Right ventricle myocardium inferior (tissue), 1 donor: ENCODE measurements around the gene SHISA2. TPM values are rescaled to one million over a fixed set of nuclear protein-coding genes. Genes with fewer than 3 reads are reported as not detected.

ENCODE experiments used
- ATAC-seq: fragments of 200-7000 bp; cut with Tn5 transposase; one replicate; pipeline ENCODE4 v1.9.1; 2020; ENCODE audit warnings: mild to moderate bottlenecking, moderate library complexity
- DNase-seq: peaks from one replicate; pipeline ENCODE4 v3.0.0; 2021; ENCODE audit errors: missing footprints
- intact Hi-C: fragments of 100-400 bp; cut with DNase I; formaldehyde crosslinking; loops from one replicate; pipeline ENCODE4 v1.11.0; 2022
- total RNA-seq: library from RNA; stranded (reverse); fragmentation: NEBNext Ultra II Directional; extraction: Animal tissue kit (Norgen Biotek cat#: 25700); gene quantifications from one replicate; pipeline ENCODE4 v1.2.1, GENCODE V29; 2021
- donor health status: DM: no; HTN: yes; CAD: no; lungs with severe emphysema.

SHISA2 gene
- total RNA-seq, 1 donor from 2014 or later: 0.22 TPM

DNA sequence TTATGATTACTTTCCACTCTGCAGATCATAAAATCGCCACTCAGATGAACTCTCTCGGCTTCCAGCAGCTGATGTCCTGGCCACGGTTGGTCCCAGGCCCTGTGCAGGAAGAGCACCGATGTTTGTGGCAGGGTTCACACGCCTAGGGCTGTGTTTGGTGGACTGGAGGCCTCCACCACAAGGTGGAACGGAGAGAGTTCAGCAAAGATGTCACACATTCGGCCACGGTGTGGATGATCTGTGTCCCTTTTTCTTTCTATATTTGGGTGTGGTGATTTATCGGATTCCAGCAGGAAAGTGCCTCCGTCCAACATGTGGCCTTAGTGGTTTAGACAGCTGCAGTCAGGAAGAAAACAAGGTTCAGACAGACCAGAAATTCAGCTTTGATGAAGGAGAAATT lies 521 bp upstream of the SHISA2 start:
- ATAC-seq (no peak), DNase-seq (no peak)
- intact Hi-C loops: loop anchor here (5.0 kb wide), 1 partner anchor 35 kb away; no protein-coding TSS in a partner anchor

DNA sequence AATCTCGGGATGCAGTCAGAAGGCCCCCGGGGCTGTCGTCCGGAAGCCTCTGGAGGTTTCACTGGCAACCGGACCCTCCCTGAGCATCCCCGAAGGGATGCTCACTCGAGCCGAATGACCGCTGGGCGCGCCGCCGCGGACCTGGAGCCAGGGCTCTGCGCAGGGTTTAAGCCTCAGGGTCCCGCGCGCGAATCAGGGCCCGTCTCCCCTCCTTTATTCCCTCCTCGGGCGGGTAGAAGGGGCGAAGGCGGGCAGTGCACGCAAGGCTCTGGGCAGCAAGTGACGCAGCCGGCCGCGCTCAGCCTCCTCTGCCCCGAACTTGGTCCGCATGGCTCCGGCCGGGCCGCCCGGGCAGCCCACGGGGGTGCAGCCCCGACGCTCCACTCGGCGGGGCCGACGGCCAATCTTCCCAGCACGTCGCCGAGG lies 572 bp downstream of the SHISA2 start:
- DNase-seq: no peak
- intact Hi-C loops: loop anchor here (5.0 kb wide), 1 partner anchor 34 kb away; no protein-coding TSS in a partner anchor
- ATAC-seq: peak; percentile 47

DNA sequence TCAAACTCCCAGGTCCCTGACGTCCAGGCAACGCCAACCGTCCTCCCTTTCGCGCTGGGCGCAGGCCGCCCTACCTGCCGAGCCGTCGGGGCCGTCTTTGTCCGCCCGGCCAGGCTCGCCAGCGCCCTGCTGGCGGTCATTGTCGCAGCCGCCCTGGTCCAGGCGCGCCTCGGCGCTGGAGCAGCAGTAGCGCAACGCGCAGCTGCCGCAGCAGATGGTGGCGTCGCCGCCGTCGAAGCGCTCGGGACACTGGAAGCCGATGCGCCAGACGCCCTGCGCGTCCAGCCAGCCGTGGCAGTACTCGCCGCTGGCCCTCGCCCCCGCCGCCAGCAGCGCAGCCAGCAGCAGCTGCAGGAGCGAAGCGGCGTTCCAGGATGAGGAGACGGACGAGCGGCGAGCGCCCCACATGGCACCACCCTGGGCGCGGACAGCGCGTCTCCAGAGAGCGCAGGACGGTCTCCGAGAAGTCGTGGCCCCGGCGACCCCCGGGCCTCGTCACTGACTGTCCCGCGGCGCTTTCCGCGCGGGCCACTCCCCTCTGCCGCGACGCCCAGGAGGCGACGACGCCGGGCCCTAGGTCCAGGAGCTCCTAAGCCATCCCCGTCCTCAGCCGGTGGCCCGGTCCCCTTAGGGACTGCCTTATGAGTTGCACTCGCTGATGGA lies 1.1 kb downstream of the SHISA2 start:
- ATAC-seq: peak; percentile 45
- no peak for DNase-seq
- intact Hi-C loops: loop anchor here (5.0 kb wide), 1 partner anchor 33 kb away; no protein-coding TSS in a partner anchor

DNA sequence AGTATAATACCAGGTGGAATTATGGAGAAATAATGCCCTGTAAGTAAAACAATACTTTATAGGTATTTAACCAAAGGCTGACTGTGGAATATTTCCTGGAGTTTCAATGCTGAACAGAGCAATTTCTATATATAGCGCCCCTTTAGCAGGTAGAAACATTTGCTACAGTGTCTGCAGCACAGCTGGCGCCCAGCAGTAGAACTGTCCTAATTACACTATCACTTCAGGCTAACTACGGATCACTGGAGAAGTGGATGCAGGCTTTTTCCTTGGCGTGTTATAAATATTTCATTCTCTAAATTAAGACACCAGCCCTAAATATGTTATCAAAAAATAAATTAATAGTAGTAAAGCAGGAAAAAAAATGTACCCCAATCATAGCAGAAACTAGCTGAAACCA lies 3.1 kb downstream of the SHISA2 start:
- no peak for ATAC-seq
- intact Hi-C loops: no loop called here
- DNase-seq: no peak

DNA sequence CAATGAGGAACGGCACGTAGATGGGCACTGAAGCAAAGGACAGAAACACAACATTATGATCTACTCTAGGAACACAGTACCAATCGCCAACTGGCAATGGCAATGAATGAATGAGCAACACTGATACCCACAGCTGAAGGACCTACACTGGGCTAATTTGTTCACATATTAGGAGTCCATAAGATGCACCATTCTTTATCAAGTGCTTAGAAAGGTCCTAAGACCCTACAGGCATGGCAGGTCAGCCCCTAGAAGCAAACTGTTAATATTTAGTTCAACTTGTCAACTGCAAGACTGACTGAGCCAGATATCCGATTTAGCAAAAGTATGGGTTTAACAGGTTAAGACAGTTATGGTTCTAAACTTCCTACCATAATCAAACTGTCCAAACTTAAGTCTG lies 4.8 kb downstream of the SHISA2 start:
- no peak for ATAC-seq
- DNase-seq: no peak
- intact Hi-C loops: no loop called here

DNA sequence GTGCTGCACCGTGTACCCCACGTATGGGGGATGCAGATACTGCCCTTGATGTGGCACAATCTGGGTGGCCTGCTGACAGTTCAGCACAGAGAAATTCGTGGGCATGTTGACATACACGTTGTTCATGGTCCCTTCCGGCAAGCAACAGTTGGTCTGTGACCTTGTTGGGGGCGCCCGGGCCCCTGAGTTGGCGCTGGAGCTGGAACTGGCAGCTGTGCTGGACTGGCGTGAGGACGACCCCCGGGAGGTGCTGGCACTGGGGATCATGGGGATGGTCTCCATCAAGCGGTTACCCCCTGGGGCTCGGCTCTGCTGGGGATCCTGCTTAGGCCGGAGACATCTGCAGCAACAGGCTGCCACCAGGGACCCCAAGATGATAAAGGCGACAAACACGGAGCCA lies 5.2 kb downstream of the SHISA2 start:
- ATAC-seq: no peak
- intact Hi-C loops: no loop called here

DNA sequence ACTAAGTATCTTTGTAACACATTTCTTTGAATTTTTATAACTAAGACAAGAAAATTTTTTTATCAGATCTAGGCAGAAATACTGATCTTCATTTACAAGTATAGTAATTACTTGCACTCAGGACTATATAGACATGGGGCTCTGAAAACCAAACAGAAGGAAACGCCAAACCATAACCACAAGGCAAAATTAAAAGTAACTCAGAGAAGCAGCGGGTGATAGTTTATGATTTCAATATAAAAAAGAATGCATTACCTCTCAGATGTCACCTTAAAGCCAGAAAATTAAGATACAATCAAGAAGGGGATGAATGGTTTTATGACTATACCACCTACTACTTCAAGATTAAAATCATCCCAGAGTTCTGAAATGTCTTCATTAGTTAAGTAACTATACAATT lies 6.7 kb downstream of the SHISA2 start:
- intact Hi-C loops: no loop called here
- ATAC-seq: no peak

More for the DNA sequence above, 5.2 kb downstream of the SHISA2 start:
- DNase-seq: no peak

DNA sequence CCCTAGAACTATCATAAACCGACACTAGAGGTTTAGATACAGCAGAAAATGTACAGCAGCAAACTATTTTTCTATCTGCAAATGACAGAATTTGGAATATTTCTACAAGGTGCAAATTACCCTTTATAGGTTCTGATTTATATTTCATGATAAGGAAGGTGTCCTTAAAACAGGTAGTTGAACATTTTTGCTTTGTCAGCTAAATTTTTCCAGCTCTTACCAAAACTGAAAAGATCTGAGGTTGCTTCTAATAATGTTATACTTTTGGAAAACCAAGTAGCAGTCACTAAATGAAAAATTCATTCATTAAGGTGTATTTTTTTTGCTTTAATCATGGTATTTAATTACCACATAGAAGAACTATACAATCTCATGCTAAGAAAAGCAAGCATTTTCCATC lies 9.0 kb downstream of the SHISA2 start:
- intact Hi-C loops: no loop called here
- DNase-seq (no peak), ATAC-seq (no peak)

More for the DNA sequence above, 6.7 kb downstream of the SHISA2 start:
- no peak for DNase-seq

DNA sequence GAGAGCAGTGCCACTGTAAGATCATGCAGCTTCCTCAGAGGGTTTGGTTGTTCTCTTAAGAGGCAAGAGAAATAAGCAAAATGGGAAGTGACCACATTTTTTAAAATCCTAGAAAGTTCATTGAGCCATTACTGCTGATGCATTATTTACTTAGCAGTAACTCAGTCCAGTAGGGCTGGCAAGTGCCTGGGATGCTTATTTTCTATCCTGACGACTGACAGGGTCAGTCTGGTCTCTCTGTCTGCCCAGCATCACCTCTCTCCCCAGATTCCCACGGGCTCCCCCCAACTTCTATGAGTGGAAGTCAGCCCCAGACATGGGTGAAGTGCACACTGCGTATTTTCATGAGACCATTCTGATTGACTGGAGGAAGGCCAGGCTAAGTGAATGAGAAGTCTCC lies 10.4 kb downstream of the SHISA2 start:
- no peak for ATAC-seq
- intact Hi-C loops: no loop called here
- no peak for DNase-seq

DNA sequence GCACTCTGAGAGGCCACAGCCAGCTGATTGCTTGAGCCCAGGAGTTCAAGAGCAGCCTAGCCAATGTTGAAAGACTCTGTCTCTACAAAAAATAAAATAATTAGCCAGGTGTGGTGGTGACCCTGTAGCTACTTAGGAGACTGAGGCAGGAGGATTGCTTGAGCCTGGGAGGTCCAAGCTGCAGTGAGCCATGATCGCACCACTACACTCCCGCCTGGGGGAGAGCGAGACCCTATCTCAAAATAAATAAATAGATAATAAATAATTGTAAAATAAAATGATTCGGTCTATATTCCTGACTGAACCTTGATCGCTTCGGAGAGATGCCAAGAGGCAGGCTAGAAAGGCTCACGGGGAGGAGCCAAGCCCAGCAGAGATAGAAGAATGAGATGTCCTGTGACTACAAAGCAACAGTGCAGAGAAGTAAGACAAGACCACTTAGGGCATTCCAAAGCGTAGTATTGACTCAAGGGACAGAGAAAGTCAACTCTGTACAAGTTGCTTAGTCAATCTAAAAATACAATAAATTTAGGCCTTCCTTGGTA lies 12.8 kb downstream of the SHISA2 start:
- ATAC-seq (no peak), DNase-seq (no peak)
- intact Hi-C loops: no loop called here

DNA sequence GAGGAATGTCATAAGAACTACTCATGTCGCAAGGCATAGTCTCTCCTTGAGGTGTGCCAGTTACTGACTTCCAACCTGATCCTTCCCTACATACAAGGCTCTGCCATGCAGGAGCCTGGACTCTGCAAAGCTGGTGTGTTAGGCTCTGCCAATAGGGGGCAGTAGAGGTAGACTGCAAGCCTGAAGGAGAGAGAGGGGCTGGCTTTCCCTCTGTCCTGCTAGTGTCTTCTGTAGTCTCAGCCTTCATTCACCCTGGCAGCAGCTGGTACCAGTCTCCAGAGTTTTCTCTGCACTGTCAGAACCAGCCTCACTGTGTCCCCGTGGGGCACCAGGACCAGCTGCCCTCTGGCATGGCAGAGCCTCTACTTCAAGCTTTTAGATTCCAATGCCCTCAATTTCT lies 14.5 kb downstream of the SHISA2 start:
- no peak for ATAC-seq
- intact Hi-C loops: no loop called here
- no peak for DNase-seq

DNA sequence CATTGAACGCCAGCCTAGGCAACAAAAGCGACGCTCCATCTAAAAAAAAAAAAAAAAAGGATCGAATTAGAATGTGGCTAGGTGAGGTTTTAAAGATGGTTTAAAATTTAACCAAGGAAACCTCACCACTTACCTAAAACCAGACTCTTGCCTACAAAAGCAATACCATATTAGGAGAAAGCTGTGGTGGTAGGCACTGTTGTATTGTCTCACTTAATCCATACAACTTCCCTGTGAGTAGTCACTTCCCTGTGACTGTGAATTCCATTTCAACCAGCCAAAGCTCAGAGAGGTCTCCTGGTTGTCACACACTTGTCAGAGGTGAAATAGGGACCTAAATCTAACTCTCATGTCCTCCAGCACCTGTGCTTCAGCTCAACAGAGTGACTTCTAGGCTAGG lies 15.4 kb downstream of the SHISA2 start:
- DNase-seq: no peak
- intact Hi-C loops: no loop called here
- ATAC-seq: no peak

DNA sequence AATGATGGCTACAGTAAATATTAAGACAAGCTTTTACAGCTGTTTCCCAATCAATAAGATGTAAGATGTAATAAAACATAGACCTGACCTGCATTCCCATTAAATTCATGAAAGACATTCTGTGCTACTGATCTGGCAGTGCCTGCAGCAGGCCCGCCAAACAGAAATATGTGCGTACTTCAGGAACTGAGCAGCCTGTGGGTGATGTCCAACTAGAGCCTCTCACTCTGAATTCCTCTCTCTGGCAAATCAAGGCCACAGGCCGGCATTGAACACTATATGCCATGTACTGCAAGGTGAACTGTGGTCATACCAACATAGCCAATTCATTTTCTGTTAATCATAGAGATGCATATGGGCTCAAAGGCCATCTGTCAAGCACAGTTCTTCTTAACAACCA lies 17.8 kb downstream of the SHISA2 start:
- no peak for ATAC-seq
- no peak for DNase-seq
- intact Hi-C loops: no loop called here

DNA sequence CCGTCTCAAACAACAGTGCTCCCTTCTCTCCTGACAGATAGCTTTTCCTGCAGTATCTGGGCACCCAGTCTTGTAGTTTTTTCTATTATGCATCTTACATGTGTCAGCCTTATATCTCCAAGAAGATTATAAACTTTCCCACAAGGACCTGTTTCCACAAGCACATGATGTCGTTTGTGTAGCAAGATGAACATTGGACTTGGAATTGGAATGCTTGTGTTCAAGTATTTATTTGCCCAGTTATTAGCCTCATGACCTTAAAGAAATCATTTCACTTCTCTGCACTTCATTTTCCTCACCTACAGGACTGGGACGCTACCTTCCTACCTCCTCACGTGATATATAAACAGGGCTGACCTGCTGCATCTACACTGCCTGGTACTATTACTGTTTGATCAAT lies 21.5 kb downstream of the SHISA2 start:
- no peak for ATAC-seq
- no peak for DNase-seq
- intact Hi-C loops: no loop called here

DNA sequence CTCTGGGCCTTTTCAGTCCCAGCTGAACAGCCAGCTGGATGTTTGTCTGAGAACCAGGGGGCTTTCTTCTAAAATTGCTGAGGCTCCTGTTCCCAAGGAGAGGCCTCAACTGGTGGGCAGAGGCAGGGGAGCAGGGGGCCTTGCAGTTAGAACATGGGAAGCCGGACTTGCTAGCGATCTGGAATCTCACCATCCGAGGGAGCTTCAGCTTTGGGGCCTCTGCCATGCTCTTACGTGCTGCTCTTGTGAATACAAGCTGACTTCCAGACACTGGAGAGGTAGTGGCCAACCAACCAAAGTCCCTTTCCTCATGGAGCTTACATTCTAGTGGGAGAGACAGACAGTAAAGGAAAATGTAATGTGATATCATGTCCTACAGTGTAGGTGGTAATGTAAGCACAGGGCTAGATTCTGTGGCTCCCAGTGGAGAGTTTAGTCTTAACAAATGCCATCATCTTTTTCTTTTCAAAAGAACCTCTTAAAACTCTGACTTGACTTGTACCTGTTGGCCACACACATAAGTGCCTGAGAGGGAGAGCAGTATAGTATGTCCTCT lies 22.2 kb downstream of the SHISA2 start:
- ATAC-seq (no peak), DNase-seq (no peak)
- intact Hi-C loops: no loop called here

DNA sequence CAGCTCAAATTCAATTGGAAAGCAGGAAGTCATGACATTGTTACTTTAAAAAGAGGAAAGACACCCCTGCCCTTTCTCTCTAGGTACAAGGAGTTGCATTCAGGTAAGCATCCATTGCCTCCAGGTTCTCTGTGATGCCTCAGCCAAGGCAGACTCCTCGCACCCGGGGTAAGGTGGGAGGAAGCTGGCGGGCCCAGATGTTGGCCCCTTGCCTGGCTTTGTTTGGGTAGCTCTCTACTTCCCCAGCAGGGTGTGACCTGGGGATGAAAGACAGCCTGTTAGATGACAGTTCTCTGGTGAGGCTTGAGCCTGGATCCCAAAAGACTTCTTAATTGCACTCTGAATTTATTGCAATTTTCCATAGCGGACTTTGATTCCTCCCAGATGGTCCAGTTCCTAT lies 25.6 kb downstream of the SHISA2 start:
- no peak for DNase-seq
- no peak for ATAC-seq
- intact Hi-C loops: no loop called here

DNA sequence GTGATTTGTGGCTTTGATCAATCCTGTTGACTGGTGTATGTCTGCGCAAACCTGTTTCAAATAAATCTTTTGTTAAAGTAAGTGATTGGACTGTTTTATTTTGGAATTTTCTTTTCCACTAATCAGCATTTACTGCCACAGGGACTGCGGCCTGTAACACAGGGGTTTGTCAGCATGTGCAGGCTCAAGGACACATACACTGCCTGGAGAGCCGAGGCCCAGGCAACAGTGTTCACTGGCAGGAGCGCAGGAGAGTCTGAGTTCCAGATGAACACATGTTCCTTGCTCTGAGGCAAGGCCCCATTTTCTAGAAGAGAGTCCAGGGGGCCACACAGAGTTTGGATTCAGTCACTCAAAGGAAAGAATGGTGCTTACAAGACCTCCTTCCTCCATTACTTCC lies 26.0 kb downstream of the SHISA2 start:
- intact Hi-C loops: no loop called here
- ATAC-seq (peak; percentile 23), DNase-seq (no peak)

DNA sequence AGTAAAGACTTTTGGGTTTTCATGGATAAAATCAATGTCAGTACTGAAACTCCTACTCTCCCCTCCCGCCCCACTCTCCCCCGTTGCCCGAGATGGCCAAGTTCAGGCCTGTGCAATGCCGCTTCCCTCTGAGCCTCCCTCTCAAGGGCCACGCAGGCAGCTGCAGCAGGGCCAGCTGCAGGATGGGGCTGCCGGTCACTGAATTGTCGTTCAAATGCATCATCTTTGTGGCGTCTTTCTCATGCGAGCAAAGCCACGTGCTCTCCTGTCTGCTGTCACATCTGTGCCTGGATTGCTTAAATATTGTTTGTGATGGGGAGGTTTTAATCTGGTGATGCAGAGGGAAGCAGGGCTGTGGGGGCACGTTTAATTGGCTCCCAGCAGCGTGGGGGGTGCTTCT lies 26.6 kb downstream of the SHISA2 start:
- intact Hi-C loops: no loop called here
- no peak for DNase-seq
- ATAC-seq: no peak

DNA sequence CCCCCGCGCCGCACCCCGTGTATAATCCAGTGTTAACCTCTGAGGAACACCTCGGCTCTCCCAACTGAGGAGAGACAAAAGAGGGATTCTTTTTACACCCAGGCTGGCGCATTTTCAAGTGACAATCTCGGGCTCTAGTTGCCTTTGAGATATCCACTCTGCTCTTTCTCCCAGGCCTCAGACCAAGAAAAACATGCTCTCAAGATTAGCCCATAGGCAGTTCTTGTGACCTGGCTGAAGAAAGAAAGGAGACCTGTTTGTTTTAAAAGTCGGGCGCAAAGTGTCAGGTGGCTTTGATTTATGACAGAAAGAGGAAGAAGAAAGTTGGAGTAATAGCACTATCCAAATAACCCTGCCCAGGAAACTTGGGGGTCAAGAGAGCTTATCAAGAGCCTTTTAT lies 27.3 kb downstream of the SHISA2 start:
- ATAC-seq (peak; percentile 23), DNase-seq (no peak)
- intact Hi-C loops: no loop called here

DNA sequence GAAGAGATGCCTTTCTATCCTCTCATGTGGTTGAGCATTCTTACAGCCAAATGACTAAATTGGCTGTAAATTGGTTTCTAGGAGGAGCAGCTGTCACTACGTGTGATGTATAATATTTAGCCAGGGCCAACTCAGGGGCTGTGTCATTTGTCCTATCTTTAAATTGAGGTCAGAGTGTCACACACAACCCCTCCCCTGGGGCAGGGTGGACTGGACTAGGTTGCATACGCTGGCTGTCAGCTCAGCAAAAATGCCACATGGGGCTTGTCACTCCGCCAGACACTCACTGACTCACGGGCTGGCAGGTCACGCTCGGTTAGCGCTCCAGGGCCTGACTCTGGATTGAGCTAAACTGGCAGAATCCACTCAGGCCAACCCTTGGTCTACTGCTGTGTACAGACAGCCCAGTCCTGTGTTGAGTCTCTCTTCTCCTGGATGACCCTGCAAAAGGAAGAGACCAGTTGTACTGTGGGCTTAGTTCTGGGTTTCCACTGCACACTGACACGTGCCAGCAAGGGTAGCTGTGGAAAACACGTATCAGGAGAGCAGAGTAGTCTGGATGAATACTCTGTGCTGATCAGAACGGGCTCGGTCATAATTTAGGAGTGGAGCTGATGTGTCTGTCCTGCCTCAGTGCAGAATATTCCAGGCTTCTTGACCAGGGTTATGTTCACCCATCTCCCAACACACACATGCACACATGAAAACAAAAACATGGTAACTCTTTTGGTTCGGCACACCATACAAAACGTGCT lies 29.1 kb downstream of the SHISA2 start:
- intact Hi-C loops: no loop called here
- ATAC-seq (peak; percentile 90), DNase-seq (peak; percentile 84)
